ENCODE data around the gene PTPN4.

The PTPN4 gene

GRCh38 chr2:119732601-119733164 lies 27.0 kb upstream of the PTPN4 start:
- TF ChIP-seq ZFX (IDR thresholded peaks at IDR 0.05; ENCODE audit: borderline replicate concordance) (no peak), CTCF (IDR thresholded peaks at IDR 0.05) (no peak)

DNA sequence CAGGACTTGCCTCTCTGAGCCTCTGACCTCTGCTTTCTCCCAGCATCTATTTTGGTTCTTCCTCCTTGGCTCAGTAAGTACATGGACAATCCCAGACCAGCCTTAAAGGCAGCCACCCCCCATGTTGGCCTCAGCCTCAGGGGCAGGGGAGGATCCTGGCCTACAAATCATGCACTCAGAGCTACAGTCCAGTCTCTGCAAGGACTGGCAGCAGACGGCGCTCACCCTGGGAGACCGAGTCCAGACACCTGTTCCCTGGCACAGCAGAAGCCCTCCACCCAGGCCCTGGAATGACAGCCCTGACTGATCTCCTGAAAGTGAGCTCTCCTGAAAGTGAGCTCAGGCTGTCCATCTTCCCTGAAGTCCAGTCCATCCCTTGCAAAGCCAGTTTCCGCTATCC lies 25.7 kb upstream of the PTPN4 start:
- H3K27ac ChIP-seq = no peak overlapping the region

More at GRCh38 chr2:119732601-119733164, 27.0 kb upstream of the PTPN4 start:
- no peak overlapping the region for H3K27ac ChIP-seq

GRCh38 chr2:119735565-119735964 lies 24.2 kb upstream of the PTPN4 start:
- no peak overlapping the region for H3K27ac ChIP-seq
- TF ChIP-seq CTCF (IDR thresholded peaks at IDR 0.05) (no peak), ZFX (IDR thresholded peaks at IDR 0.05; ENCODE audit: borderline replicate concordance) (no peak)

More for the DNA sequence above, 25.7 kb upstream of the PTPN4 start:
- TF ChIP-seq CTCF (IDR thresholded peaks at IDR 0.05) = no peak
- TF ChIP-seq ZFX (IDR thresholded peaks at IDR 0.05; ENCODE audit: borderline replicate concordance) = no peak

- no peak for TF ChIP-seq ZFX (IDR thresholded peaks at IDR 0.05; ENCODE audit: borderline replicate concordance)
- no peak for TF ChIP-seq CTCF (IDR thresholded peaks at IDR 0.05)
- no peak overlapping the region for H3K27ac ChIP-seq
Measured at GRCh38 chr2:119736021-119736420, 23.7 kb upstream of the PTPN4 start.

DNA sequence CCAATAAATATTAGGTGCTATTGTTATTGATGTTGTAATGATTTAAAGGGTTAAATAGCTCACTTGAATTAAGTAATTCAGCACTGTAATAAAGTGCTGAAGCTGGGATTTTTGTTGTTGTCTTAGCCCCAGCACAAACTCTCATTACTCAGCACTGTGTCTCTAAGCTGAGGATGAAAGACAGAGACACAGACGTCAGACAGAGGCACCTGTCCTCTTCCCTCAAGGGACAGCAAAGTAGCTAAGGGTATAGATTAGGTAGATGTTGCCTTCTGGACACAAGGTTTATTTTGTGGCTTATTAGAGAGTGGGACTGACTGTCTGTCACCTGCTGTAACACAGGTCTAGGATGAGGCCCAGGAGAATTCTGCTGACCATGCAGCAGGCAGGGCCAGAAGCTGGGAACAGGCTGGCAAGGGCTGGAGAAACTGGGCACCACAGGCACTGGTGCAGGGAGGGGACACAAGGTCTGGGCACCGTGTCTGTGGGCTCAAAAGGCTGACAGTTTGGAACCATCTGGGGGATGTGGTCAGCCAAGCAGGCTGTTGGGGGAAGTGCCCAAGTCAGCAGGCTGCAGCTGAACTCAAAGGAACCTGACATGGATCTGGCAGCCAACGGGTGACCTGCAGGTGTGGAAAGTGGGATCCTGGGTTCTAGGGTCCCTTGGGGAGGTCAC lies 20.0 kb upstream of the PTPN4 start:
- H3K27ac ChIP-seq = no peak overlapping the region
- TF ChIP-seq ZFX (IDR thresholded peaks at IDR 0.05; ENCODE audit: borderline replicate concordance) = no peak
- TF ChIP-seq CTCF (IDR thresholded peaks at IDR 0.05) = no peak

GRCh38 chr2:119741001-119741400 lies 18.7 kb upstream of the PTPN4 start:
- TF ChIP-seq CTCF (IDR thresholded peaks at IDR 0.05) (no peak), ZFX (IDR thresholded peaks at IDR 0.05; ENCODE audit: borderline replicate concordance) (no peak)
- H3K27ac ChIP-seq = no peak overlapping the region

GRCh38 chr2:119741868-119742267 lies 17.9 kb upstream of the PTPN4 start:
- TF ChIP-seq CTCF (IDR thresholded peaks at IDR 0.05) = no peak
- TF ChIP-seq ZFX (IDR thresholded peaks at IDR 0.05; ENCODE audit: borderline replicate concordance) = no peak
- H3K27ac ChIP-seq = no peak overlapping the region

Data from 22Rv1 (cell line).